Right lobe of liver (tissue), 6 donors: ENCODE measurements around the gene KCNE2. TPM values are rescaled to one million over a fixed set of nuclear protein-coding genes. Genes with fewer than 3 reads are reported as not detected.
"Not testable (repeated sequence)": the region's sequence is repeated elsewhere in the genome, so short reads cannot be mapped to it uniquely, and the experiment has no call there.

Source experiments
- ATAC-seq, 4 donors: fragments of 200-7000 bp; cut with Tn5 transposase; one replicate each; pipeline ENCODE4 v1.9.1; 2020; ENCODE audit warnings: mild to moderate bottlenecking in 4 of 4, moderate library complexity in 4 of 4
- DNase-seq, 3 donors: peaks; one replicate each; pipeline ENCODE4 v3.0.0-alpha.2; 2020
- H3K27ac ChIP-seq, 3 donors: fragments of 200-600 bp; one replicate each; pipeline ENCODE4 v1.8.0; 2022
- H3K27me3 ChIP-seq, 2 donors: fragments of 200-600 bp; one replicate each; pipeline ENCODE4 v1.8.0; 2022
- H3K36me3 ChIP-seq, 4 donors: fragments of 200-600 bp; sonication (generic) in 1 of 4; one replicate each; pipeline versions ENCODE4 v1.5.1 to v1.8.0; 2017 to 2022; ENCODE audit warnings: control low read depth in 1 of 4
- H3K4me1 ChIP-seq, 4 donors: fragments of 200-600 bp; sonication (generic) in 1 of 4; one replicate each; pipeline versions ENCODE4 v1.5.1 to v1.8.0; 2017 to 2022; ENCODE audit warnings: control low read depth in 1 of 4
- H3K4me3 ChIP-seq, 3 donors: fragments of 200-600 bp; one replicate each; pipeline ENCODE4 v1.8.0; 2022
- H3K9me3 ChIP-seq, 4 donors: fragments of 200-600 bp; sonication (generic) in 1 of 4; one replicate each; pipeline versions ENCODE4 v1.5.1 to v1.8.0; 2017 to 2022; ENCODE audit warnings: control low read depth in 1 of 4
- WGBS: methylation state at CpG from one replicate; pipeline ENCODE4 v1.1.6; 2018; ENCODE audit warnings: low coverage, low lambda C conversion rate; ENCODE audit not compliant: insufficient coverage; ENCODE audit errors: missing lambda C conversion rate; 5-methylcytosine and 5-hydroxymethylcytosine counted together
- intact Hi-C, 2 donors: fragments of 100-400 bp; cut with DNase I; formaldehyde crosslinking; loops; one replicate each; pipeline versions ENCODE4 v1.11.2 to v1.14.1; 2022
- total RNA-seq, 6 experiments: library from RNA; depleted of rRNA in 2 of 6; stranded (reverse); fragments of >200 nt in 2 of 6; fragmentation: NEBNext Ultra II Directional in 3 of 6; extraction: Animal tissue kit (Norgen Biotek cat#: 25700) in 3 of 6; gene quantifications; one replicate each; pipeline versions ENCODE4 v1.1.0 to v1.2.4, GENCODE V29; 2016 to 2023
- donor health status: DM: no; HTN: yes; CAD: no.
- donor health status: DM: no; HTN: no; CAD: no.
- donor health status: DM: no; HTN: no; CAD: no.
- donor health status: DM: no; HTN: yes; CAD: no.
- donor health status: DM: no; HTN: yes; CAD: no.

The KCNE2 gene
- total RNA-seq, 6 experiments from 2014 or later: not detected

DNA sequence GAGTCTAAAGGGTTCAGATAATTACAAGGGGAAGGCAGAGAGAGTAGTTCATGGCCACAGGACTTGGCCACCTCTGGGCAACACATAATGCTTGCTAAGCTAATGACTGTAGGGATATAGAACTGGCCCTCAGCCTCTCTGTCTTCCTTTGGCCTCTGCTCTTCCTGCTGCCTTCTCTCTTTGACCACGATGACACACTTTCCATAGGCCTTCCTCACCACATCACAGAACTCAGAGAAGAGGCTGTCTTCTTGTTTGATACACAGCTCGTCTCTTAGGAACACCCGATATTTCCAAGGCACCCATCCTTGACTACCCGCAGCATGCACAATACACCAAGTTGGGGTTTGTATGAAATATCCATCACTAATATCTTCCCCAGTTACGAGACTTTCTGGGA is 36.7 kb downstream of the KCNE2 start:
- intact Hi-C loops, H3K9me3 ChIP-seq, H3K4me3 ChIP-seq, DNase-seq, ATAC-seq, H3K4me1 ChIP-seq, H3K27ac ChIP-seq, H3K27me3 ChIP-seq, H3K36me3 ChIP-seq: not testable (repeated sequence)
- WGBS: no CpG with 5 or more reads among the region's 5 CpGs

DNA sequence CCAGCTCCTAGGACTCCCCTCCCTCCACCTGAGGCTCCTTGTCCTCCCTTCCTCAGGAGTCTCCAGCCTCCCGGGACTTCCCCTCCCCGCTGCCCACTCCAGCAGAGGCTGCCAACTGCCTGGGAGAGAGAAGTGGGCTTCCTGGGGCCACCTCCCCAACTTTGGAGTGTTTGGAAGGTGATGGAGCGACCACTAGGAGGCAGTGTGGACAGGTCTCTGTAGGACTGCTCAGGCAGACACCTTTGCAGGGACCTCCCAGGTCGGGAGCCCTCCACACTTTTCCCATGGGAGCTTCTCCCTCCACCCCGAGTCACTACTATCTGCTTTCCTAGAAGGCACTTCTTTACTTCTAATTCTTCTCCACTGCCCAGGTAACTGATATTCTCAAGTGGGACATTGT is 40.9 kb downstream of the KCNE2 start:
- intact Hi-C loops, H3K36me3 ChIP-seq, DNase-seq, H3K9me3 ChIP-seq, H3K27ac ChIP-seq, H3K4me3 ChIP-seq, H3K27me3 ChIP-seq, ATAC-seq, H3K4me1 ChIP-seq: not testable (repeated sequence)
- WGBS: no CpG with 5 or more reads among the region's 5 CpGs

DNA sequence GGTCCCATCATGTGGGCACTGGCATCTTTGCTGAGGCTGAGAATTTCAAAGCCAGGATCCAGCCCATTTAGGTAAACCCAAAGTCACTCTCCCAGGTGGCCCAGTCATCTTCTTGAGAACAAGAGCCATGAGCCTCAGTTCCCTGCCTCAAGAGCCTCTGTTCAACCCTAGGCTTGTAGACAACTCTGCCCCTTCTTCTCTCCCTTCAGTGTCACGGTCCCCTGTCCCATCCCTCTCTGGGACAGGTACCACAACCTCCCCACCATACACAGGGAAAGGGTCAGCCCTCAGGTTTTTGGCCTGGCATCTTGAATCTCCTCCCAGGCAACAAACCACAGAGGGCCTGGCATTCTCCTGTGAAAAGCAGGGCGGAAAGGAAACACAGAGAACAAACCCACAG is 41.9 kb downstream of the KCNE2 start:
- DNase-seq, H3K4me1 ChIP-seq, H3K4me3 ChIP-seq, H3K27ac ChIP-seq, intact Hi-C loops, H3K9me3 ChIP-seq, ATAC-seq, H3K27me3 ChIP-seq, H3K36me3 ChIP-seq: not testable (repeated sequence)
- no CpG with 5 or more reads among the region's 2 CpGs for WGBS

DNA sequence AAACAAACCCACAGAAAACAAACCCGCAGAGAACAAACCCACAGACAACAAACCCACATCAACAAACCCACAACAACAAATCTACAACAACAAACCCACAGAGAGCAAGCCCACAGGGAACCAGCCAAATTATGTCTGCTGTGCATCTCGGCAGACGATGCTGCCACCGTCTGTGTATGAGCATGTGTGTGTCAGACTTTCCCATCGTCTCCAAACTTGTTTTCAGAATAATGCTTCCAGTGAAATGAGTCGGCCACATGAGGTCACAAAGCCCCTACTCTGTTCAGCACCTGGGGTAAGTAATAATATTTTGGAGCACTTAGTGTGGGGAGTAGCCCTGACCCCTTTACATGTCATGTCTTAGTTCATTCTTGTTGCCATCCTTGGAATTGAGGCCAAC is 42.3 kb downstream of the KCNE2 start:
- H3K36me3 ChIP-seq, H3K4me1 ChIP-seq, intact Hi-C loops, H3K27ac ChIP-seq, H3K27me3 ChIP-seq, DNase-seq, H3K4me3 ChIP-seq, H3K9me3 ChIP-seq, ATAC-seq: not testable (repeated sequence)
- WGBS: no CpG with 5 or more reads among the region's 6 CpGs

DNA sequence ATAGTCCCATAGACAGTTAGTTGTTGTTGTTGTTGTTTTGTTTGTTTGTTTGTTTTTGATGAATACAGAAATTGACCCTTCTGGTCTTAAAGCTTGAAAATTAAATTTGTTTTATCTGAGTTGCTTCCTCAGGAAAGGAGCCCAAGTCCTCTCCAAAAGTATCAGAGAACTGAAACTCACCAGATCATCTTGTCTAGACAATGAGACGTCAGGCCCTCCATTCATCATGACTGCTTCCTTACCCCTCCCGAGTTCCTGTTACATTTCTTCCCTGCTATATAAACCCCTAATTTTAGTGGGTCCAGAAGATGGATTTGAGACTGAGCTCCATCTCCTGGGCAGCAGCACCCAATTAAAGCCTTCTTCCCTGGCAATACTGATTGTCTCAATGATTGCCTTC is 42.9 kb downstream of the KCNE2 start:
- H3K4me1 ChIP-seq, DNase-seq, H3K27ac ChIP-seq, H3K36me3 ChIP-seq, H3K27me3 ChIP-seq, intact Hi-C loops, H3K4me3 ChIP-seq, ATAC-seq, H3K9me3 ChIP-seq: not testable (repeated sequence)
- no CpG with 5 or more reads among the region's 2 CpGs for WGBS

DNA sequence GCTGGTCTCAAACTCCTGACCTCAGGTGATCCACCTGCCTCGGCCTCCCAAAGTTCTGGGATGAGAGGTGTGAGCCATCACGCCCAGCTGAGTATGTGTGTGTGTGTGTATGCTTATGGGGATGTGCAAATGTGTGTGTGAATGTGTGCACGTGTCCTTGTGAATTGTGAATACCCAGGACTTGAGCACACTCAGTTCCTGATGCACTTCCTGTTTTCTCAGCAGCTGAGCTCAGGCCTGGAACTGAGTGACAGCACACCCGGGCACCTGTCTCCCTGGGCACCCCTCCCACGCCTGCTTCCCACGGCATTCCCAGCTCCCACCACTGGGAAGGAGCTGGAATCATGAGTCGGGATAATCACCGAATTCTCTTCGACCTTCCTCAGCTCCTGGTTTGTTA is 43.5 kb downstream of the KCNE2 start:
- H3K4me1 ChIP-seq, H3K27ac ChIP-seq, H3K27me3 ChIP-seq, H3K4me3 ChIP-seq, DNase-seq, ATAC-seq, H3K36me3 ChIP-seq, intact Hi-C loops, H3K9me3 ChIP-seq: not testable (repeated sequence)
- WGBS: no CpG with 5 or more reads among the region's 9 CpGs

DNA sequence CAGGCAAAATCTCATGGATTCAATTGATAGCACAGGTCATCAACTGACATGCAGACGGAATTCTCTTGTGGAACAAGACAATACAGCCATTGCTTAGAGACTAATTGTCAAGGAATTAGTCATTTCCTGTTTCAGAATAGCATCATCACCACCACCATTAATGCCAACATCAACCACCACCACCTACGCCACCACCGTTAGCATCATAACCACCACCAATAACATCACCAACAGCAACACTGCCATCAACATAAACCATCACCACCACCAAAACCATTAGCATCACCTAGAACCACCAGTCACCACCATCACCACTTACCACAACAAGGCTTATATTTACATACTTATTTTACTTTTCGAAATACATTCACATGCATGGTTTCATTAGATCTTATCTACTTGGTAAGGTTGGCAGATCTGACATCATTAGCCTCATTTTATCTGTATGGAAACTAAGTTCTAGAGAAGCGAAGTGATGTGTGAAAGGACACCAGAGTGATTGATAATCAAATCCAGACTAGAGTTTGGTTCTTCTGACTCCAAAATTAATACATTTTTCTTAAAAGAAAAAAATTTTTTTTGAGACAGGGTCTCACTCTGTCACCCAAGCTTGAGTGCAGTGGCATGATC is 53.8 kb downstream of the KCNE2 start:
- H3K4me1 ChIP-seq, H3K27me3 ChIP-seq, H3K36me3 ChIP-seq, ATAC-seq, H3K4me3 ChIP-seq, H3K27ac ChIP-seq, intact Hi-C loops, H3K9me3 ChIP-seq, DNase-seq: not testable (repeated sequence)
- no CpG with 5 or more reads among the region's 5 CpGs for WGBS

Other genes with a start within 250 kb of the KCNE2 start
- gene SMIM11, start 11.5 kb downstream of the KCNE2 start, total RNA-seq: 10 to 100 TPM in 2 of 6 experiments, 1 to 10 TPM in 3, under 1 TPM in 1; 0.51 to 12.3 (median 4.6) TPM
- gene SMIM34, start 59.9 kb downstream of the KCNE2 start, total RNA-seq: not detected
- 1 to 10 TPM; 1.3 to 5.4 (median 2.3) TPM for gene KCNE1, start 148.2 kb downstream of the KCNE2 start, total RNA-seq